B cell (primary cell): ENCODE results near the gene RASA3. TPM values are rescaled to one million over a fixed set of nuclear protein-coding genes. Genes with fewer than 3 reads are reported as not detected.

Experiments
- ATAC-seq: fragments of 200-7000 bp; cut with Tn5 transposase; one replicate; pipeline ENCODE4 v1.10.0; 2021; ENCODE audit warnings: low read depth, mild to moderate bottlenecking, moderate number of reproducible peaks, moderate library complexity
- CTCF ChIA-PET: fragments of 350-600 bp; sonication (Branson Sonifier 250); formaldehyde crosslinking; loops from one replicate; lab custom pipeline; 2021; ENCODE audit warnings: antibody characterized with exemption, inconsistent platforms; lab: Charles Lee
- POLR2A ChIA-PET: fragments of 350-600 bp; sonication (Branson Sonifier 250); formaldehyde crosslinking; loops from one replicate; lab custom pipeline; 2021; ENCODE audit warnings: antibody characterized with exemption; lab: Charles Lee
- DNase-seq: peaks from one replicate; pipeline ENCODE4 v3.0.0; 2013
- H2AFZ ChIP-seq: 2 replicates; pipeline ENCODE4 v1.6.1; 2012; ENCODE audit warnings: mild to moderate bottlenecking, low read depth, low read length; ENCODE audit not compliant: insufficient read depth, poor library complexity, severe bottlenecking
- H3K27ac ChIP-seq, 2 donors: 1 replicate in 1 of 2; 2 replicates in 1 of 2; pipeline ENCODE4 v1.5.1; 2012 to 2013; ENCODE audit warnings: low read length in 2 of 2, mild to moderate bottlenecking in 2 of 2, moderate library complexity in 1 of 2
- H3K27me3 ChIP-seq, 4 experiments: fragments of 200-600 bp in 1 of 4; sonication (generic) in 1 of 4; replicated peaks in 1 of 4; 1 replicate in 2 of 4; 2 replicates in 2 of 4; pipeline versions ENCODE4 v1.6.1 to v1.7.0; 2013 to 2016; ENCODE audit warnings: low read length in 3 of 4, mild to moderate bottlenecking in 2 of 4, mixed read lengths in 1 of 4, moderate library complexity in 1 of 4; ENCODE audit not compliant: insufficient read depth in 4 of 4, control insufficient read depth in 3 of 4; ENCODE audit errors: control extremely low read depth in 1 of 4
- H3K36me3 ChIP-seq, 2 experiments: replicated peaks in 1 of 2; 1 replicate in 1 of 2; 2 replicates in 1 of 2; pipeline versions ENCODE4 v1.6.1 to v1.7.1; 2013; ENCODE audit warnings: low read length in 1 of 2; ENCODE audit not compliant: insufficient read depth in 2 of 2, control insufficient read depth in 1 of 2; ENCODE audit errors: control extremely low read depth in 1 of 2, extremely low read depth in 1 of 2
- H3K4me1 ChIP-seq, 2 donors: fragments of 200-600 bp in 1 of 2; sonication (generic) in 1 of 2; 1 replicate in 1 of 2; 2 replicates in 1 of 2; pipeline versions ENCODE4 v1.5.1 to v1.6.1; 2013 to 2017; ENCODE audit warnings: low read length in 2 of 2; ENCODE audit not compliant: control insufficient read depth in 2 of 2, insufficient read depth in 2 of 2
- H3K4me2 ChIP-seq: replicated peaks from 2 replicates; pipeline ENCODE3; 2012; ENCODE audit warnings: mild to moderate bottlenecking, low read depth, low read length; ENCODE audit not compliant: poor library complexity, severe bottlenecking
- H3K4me3 ChIP-seq, 5 experiments: fragments of 200-600 bp in 1 of 5; sonication (generic) in 1 of 5; 1 replicate in 3 of 5; 2 replicates in 2 of 5; pipeline versions ENCODE4 v1.5.1 to v1.7.0; 2011 to 2016; ENCODE audit warnings: low read length in 4 of 5, mild to moderate bottlenecking in 4 of 5, low read depth in 2 of 5, control low read depth in 1 of 5, moderate library complexity in 1 of 5; ENCODE audit not compliant: insufficient read depth in 1 of 5; ENCODE audit errors: control extremely low read depth in 1 of 5, extremely low read depth in 1 of 5
- H3K79me2 ChIP-seq: fragments of 200-600 bp; sonication (generic); one replicate; pipeline ENCODE4 v1.6.0; 2016; ENCODE audit warnings: low read length; ENCODE audit not compliant: control insufficient read depth, insufficient read depth
- H3K9ac ChIP-seq: fragments of 200-600 bp; sonication (generic); 2 replicates; pipeline ENCODE4 v1.6.1; 2017; ENCODE audit warnings: mild to moderate bottlenecking, low read length, moderate library complexity
- H3K9me3 ChIP-seq, 3 donors: one replicate each; pipeline versions ENCODE4 v1.6.1 to v1.7.1; 2013; ENCODE audit warnings: low read length in 2 of 3; ENCODE audit not compliant: control insufficient read depth in 2 of 3, insufficient read depth in 1 of 3; ENCODE audit errors: control extremely low read depth in 1 of 3
- H4K20me1 ChIP-seq: 2 replicates; pipeline ENCODE4 v1.6.0; 2012; ENCODE audit warnings: mild to moderate bottlenecking, low read length; ENCODE audit not compliant: insufficient read depth, control insufficient read depth, poor library complexity, severe bottlenecking
- H3K27ac Mint-ChIP-seq: one replicate; pipeline ENCODE4 v1.8.0; 2021; ENCODE audit warnings: mixed read lengths
- H3K27me3 Mint-ChIP-seq: one replicate; pipeline ENCODE4 v1.8.0; 2021; ENCODE audit warnings: mixed read lengths
- H3K4me1 Mint-ChIP-seq: one replicate; pipeline ENCODE4 v1.8.0; 2021; ENCODE audit warnings: mixed read lengths
- H3K4me3 Mint-ChIP-seq: one replicate; pipeline ENCODE4 v1.8.0; 2021; ENCODE audit warnings: mixed read lengths
- H3K9me3 Mint-ChIP-seq: one replicate; pipeline ENCODE4 v1.8.0; 2022; ENCODE audit warnings: mixed read lengths; ENCODE audit not compliant: insufficient read depth
- CTCF ChIP-seq: fragments of 200-600 bp; IDR thresholded peaks from one replicate; pipeline ENCODE4 v1.8.0; 2022; ENCODE audit warnings: antibody characterized with exemption, mild to moderate bottlenecking
- EZH2 ChIP-seq: IDR thresholded peaks from 2 replicates; pipeline ENCODE4 v1.6.1; 2012; ENCODE audit warnings: borderline replicate concordance, low read depth, mild to moderate bottlenecking, moderate library complexity, low read length; ENCODE audit not compliant: insufficient read depth, poor library complexity, severe bottlenecking
- WGBS: methylation state at CpG from one replicate; pipeline ENCODE4 v1.1.5; 2013; ENCODE audit warnings: missing lambda C conversion rate; ENCODE audit not compliant: insufficient coverage; 5-methylcytosine and 5-hydroxymethylcytosine counted together
- intact Hi-C: fragments of 100-400 bp; cut with micrococcal nuclease; formaldehyde crosslinking; loops from one replicate; pipeline ENCODE4 v1.10.0; 2022
- polyA plus RNA-seq: library from polyadenylated mRNA; depleted of rRNA; stranded (reverse); fragments of >200 nt; gene quantifications from 2 replicates; pipeline ENCODE4 v1.2.3, GENCODE V29; 2012
- total RNA-seq, 2 donors: library from RNA; stranded (reverse); fragments of 120-200 nt in 1 of 2; gene quantifications; 1 replicate in 1 of 2; 2 replicates in 1 of 2; pipeline versions ENCODE4 v1.2.3 to v1.2.4, GENCODE V29; 2013 to 2022

RASA3 gene
- total and polyA plus RNA-seq, 2 donors (not counting 1 experiment from before 2014, with no cell fraction given), result 54.2 to 87.4 TPM

- Mint-ChIP-seq H3K27me3 (peaks cover 13% of the 10 kb centered on the region), H3K9me3 (peaks cover 3% of the 10 kb centered on the region), H3K4me1 (peaks cover 58% of the 10 kb centered on the region), H3K27ac (peak overlapping the region; percentile 50), H3K4me3 (peak overlapping the region; percentile 46)
- H4K20me1 ChIP-seq, result no peaks in the 10 kb centered on the region
- no peak overlapping the region for H3K9ac ChIP-seq
- H3K4me1 ChIP-seq, result peaks cover 18 to 35% of the 10 kb centered on the region in 2 donors
- no peaks in the 10 kb centered on the region for H3K9me3 ChIP-seq
- peaks cover 4% of the 10 kb centered on the region for H3K79me2 ChIP-seq
- POLR2A ChIA-PET, result no interaction called here
- 85% methylated on average over 5 of the region's 19 CpGs for WGBS
- H3K4me3 ChIP-seq, result no peak overlapping the region
- ATAC-seq, result no peak
- no peak overlapping the region for H3K27ac ChIP-seq
- DNase-seq, result no peak
- peak overlapping the region; percentile 37 for H3K4me2 ChIP-seq
- TF ChIP-seq CTCF (no peak), EZH2 (no peak)
- peaks cover 0 to 3% (median 0%) of the 10 kb centered on the region in 4 experiments for H3K27me3 ChIP-seq
- no peaks in the 10 kb centered on the region for H3K36me3 ChIP-seq
- intact Hi-C loops, result no loop called here
- no peak overlapping the region for H2AFZ ChIP-seq
- CTCF ChIA-PET, result interaction anchor here (1.4 kb wide), 1 partner anchor 8 kb away, joined by 5 read pairs; no protein-coding TSS in a partner anchor
Observed at GRCh38 chr13:114155926-114156883, 23.8 kb upstream of the RASA3 start.

GRCh38 chr13:114155320-114155719 lies 22.9 kb upstream of the RASA3 start:
- H3K9me3 Mint-ChIP-seq, result peaks cover 3% of the 10 kb centered on the region
- Histone ChIP-seq H3K27ac (no peak overlapping the region), H3K4me1 (peaks cover 18 to 30% of the 10 kb centered on the region in 2 donors), H3K9me3 (no peaks in the 10 kb centered on the region), H2AFZ (no peak overlapping the region), H3K4me3 (no peak overlapping the region), H3K79me2 (peaks cover 5% of the 10 kb centered on the region), H4K20me1 (no peaks in the 10 kb centered on the region), H3K9ac (no peak overlapping the region), H3K27me3 (no peaks in the 10 kb centered on the region), H3K4me2 (no peak overlapping the region), H3K36me3 (no peaks in the 10 kb centered on the region)
- H3K27ac Mint-ChIP-seq, result no peak overlapping the region
- intact Hi-C loops, result no loop called here
- TF ChIP-seq CTCF (no peak), EZH2 (no peak)
- POLR2A ChIA-PET, result no interaction called here
- DNase-seq, result no peak
- no peak for ATAC-seq
- CTCF ChIA-PET, result no interaction called here
- no CpG with 5 or more reads among the region's 3 CpGs for WGBS
- peaks cover 13% of the 10 kb centered on the region for H3K27me3 Mint-ChIP-seq
- no peak overlapping the region for H3K4me3 Mint-ChIP-seq
- H3K4me1 Mint-ChIP-seq, result peaks cover 49% of the 10 kb centered on the region
